Endodermal cell (in vitro differentiated cells): ENCODE results near the gene TMEM132A. TPM values are rescaled to one million over a fixed set of nuclear protein-coding genes. Genes with fewer than 3 reads are reported as not detected.

Source experiments
- DNase-seq: peaks from one replicate; pipeline ENCODE4 v3.0.0-alpha.2; 2017
- H3K27ac ChIP-seq: 2 replicates; pipeline ENCODE4 v1.5.1; 2013; ENCODE audit warnings: mild to moderate bottlenecking, low read depth, low read length, moderate library complexity
- H3K27me3 ChIP-seq: 2 replicates; pipeline ENCODE4 v1.6.1; 2013; ENCODE audit warnings: mild to moderate bottlenecking, low read length, moderate library complexity; ENCODE audit not compliant: insufficient read depth, control insufficient read depth, poor library complexity, severe bottlenecking
- H3K36me3 ChIP-seq: 2 replicates; pipeline ENCODE4 v1.7.0; 2013; ENCODE audit warnings: mild to moderate bottlenecking, low read length, moderate library complexity; ENCODE audit not compliant: control insufficient read depth, insufficient read depth
- H3K4me1 ChIP-seq: one replicate; pipeline ENCODE4 v1.7.0; 2013; ENCODE audit warnings: low read length; ENCODE audit not compliant: control insufficient read depth, insufficient read depth
- H3K4me3 ChIP-seq: 2 replicates; pipeline ENCODE4 v1.5.1; 2013; ENCODE audit warnings: mild to moderate bottlenecking, low read length, moderate library complexity
- H3K9ac ChIP-seq: 2 replicates; pipeline ENCODE4 v1.6.1; 2013; ENCODE audit warnings: mild to moderate bottlenecking, low read length, moderate library complexity; ENCODE audit not compliant: poor library complexity, severe bottlenecking; ENCODE audit errors: extremely low read depth
- H3K9me3 ChIP-seq: 2 replicates; pipeline ENCODE4 v1.6.1; 2013; ENCODE audit warnings: mild to moderate bottlenecking, low read length, moderate library complexity; ENCODE audit not compliant: control insufficient read depth
- H3K27ac Mint-ChIP-seq: 2 replicates; pipeline ENCODE4 v1.8.0; 2020; ENCODE audit warnings: mixed read lengths
- H3K27me3 Mint-ChIP-seq: 2 replicates; pipeline ENCODE4 v1.8.0; 2021; ENCODE audit warnings: mild to moderate bottlenecking, mixed read lengths; ENCODE audit not compliant: insufficient read depth
- H3K36me3 Mint-ChIP-seq: 2 replicates; pipeline ENCODE4 v1.8.0; 2020; ENCODE audit warnings: low read depth, mixed read lengths
- H3K4me1 Mint-ChIP-seq: 2 replicates; pipeline ENCODE4 v1.8.0; 2020; ENCODE audit warnings: mixed read lengths
- H3K4me3 Mint-ChIP-seq: 2 replicates; pipeline ENCODE4 v1.8.0; 2020; ENCODE audit warnings: mild to moderate bottlenecking, moderate library complexity, mixed read lengths
- H3K9me3 Mint-ChIP-seq: 2 replicates; pipeline ENCODE4 v1.8.0; 2020; ENCODE audit warnings: mild to moderate bottlenecking, mixed read lengths
- CTCF ChIP-seq: fragments of 200-600 bp; sonication (generic); conservative IDR thresholded peaks from 2 replicates; pipeline ENCODE4 v1.5.0; 2021; ENCODE audit warnings: antibody characterized with exemption, mild to moderate bottlenecking
- WGBS, 2 experiments: methylation state at CpG; one replicate each; pipeline versions ENCODE4 v1.1.5 to v1.1.7; 2013; ENCODE audit warnings: missing lambda C conversion rate in 2 of 2, mixed read lengths in 1 of 2; ENCODE audit not compliant: insufficient coverage in 1 of 2, insufficient read length in 1 of 2; 5-methylcytosine and 5-hydroxymethylcytosine counted together
- total RNA-seq, 2 donors: library from RNA; stranded (reverse); fragmentation: NEBNext Ultra II Directional in 1 of 2; extraction: Animal tissue kit (Norgen Biotek cat#: 25700) in 1 of 2; gene quantifications; 2 replicates in 1 of 2; 3 replicates in 1 of 2; pipeline ENCODE4 v1.2.1, GENCODE V29; 2021

Gene TMEM132A
- total RNA-seq, 2 donors from 2014 or later, result 135 to 140 TPM

DNA sequence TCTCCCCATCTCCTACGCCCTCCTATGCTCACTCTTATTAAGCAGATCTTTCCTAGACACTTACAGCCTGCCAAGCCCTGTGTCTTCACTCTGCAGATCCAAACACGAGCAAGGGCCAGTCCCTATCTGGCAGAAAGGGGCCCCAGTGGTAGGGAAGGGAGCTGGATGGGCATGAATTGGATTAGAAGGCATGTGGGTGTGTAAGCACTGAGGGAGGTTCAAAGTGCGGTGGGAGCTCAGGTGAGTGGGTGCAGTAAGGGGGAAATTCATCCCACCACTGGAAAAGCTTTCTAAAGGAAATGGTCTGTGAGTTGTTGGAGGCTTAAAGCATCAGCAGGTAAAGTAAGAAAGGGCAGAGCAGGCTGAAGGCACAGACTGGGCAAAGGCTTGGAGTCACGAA lies 5.5 kb downstream of the TMEM132A start:
- DNase-seq, result no peak
- H3K36me3 ChIP-seq, result peaks cover 39% of the 10 kb centered on the region
- H3K27me3 ChIP-seq, result no peaks in the 10 kb centered on the region
- H3K4me3 ChIP-seq, result no peak overlapping the region
- H3K4me1 ChIP-seq, result no peaks in the 10 kb centered on the region
- Mint-ChIP-seq H3K4me3 (no peak overlapping the region), H3K27me3 (peaks cover 8% of the 10 kb centered on the region), H3K4me1 (peaks cover 10% of the 10 kb centered on the region), H3K36me3 (peaks cover 48% of the 10 kb centered on the region), H3K9me3 (no peaks in the 10 kb centered on the region), H3K27ac (no peak overlapping the region)
- H3K9ac ChIP-seq, result no peak overlapping the region
- TF ChIP-seq CTCF, result no peak
- H3K27ac ChIP-seq, result no peak overlapping the region
- WGBS, 2 experiments, result 89 to 95% methylated on average over 3 to 4 of the region's 4 CpGs
- H3K9me3 ChIP-seq, result no peaks in the 10 kb centered on the region

DNA sequence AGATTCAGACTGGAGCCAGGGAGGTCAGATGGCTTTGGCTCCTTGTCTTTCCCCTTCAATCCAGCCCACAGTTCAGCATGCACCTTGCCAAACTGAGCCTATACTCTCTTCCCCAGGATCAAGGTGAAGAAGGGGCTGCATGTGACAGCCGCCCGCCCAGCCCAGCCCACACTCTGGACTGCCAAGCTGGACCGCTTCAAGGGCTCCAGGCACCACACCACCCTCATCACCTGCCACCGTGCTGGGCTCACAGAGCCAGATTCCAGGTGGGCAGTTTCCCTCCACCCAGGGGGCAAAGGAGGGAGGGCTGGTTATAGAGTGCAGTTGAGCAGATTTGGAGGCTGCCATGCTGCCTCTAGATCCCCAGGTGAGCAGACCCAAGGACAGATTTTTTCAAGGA lies 6.1 kb downstream of the TMEM132A start:
- Mint-ChIP-seq H3K4me1 (peaks cover 7% of the 10 kb centered on the region), H3K27me3 (peaks cover 4% of the 10 kb centered on the region), H3K4me3 (no peak overlapping the region), H3K36me3 (peaks cover 50% of the 10 kb centered on the region), H3K9me3 (no peaks in the 10 kb centered on the region), H3K27ac (no peak overlapping the region)
- Histone ChIP-seq H3K27ac (no peak overlapping the region), H3K36me3 (peaks cover 39% of the 10 kb centered on the region), H3K9me3 (no peaks in the 10 kb centered on the region), H3K27me3 (no peaks in the 10 kb centered on the region), H3K9ac (no peak overlapping the region), H3K4me1 (no peaks in the 10 kb centered on the region), H3K4me3 (no peak overlapping the region)
- no peak for TF ChIP-seq CTCF
- WGBS, 2 experiments, result 95 to 100% methylated on average over 1 to 4 of the region's 4 CpGs
- no peak for DNase-seq

DNA sequence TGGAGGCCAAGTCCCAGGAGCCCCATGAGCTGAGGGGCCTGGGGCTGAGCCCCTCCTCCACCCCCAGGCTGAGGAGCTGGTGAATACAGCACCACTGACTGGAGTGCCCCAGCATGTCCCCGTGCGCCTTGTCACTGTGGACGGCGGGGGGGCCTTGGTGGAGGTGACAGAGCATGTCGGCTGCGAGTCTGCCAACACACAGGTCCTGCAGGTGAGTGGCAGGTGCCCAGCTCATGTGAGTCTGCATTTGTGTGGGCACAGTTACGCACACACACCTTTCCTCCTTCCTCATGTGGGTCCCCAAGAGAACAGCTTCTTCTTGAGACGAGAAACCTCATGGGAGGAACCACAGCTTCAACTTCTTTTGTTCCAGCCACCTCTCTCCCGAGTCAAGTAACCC lies 7.7 kb downstream of the TMEM132A start:
- H3K9me3 Mint-ChIP-seq, result no peaks in the 10 kb centered on the region
- no peaks in the 10 kb centered on the region for H3K27me3 Mint-ChIP-seq
- no peak overlapping the region for H3K9ac ChIP-seq
- TF ChIP-seq CTCF, result no peak
- WGBS, 2 experiments, result 91 to 99% methylated on average over 8 to 9 of the region's 9 CpGs
- no peak overlapping the region for H3K27ac Mint-ChIP-seq
- no peaks in the 10 kb centered on the region for H3K4me1 Mint-ChIP-seq
- H3K27ac ChIP-seq, result no peak overlapping the region
- H3K4me1 ChIP-seq, result no peaks in the 10 kb centered on the region
- no peaks in the 10 kb centered on the region for H3K9me3 ChIP-seq
- DNase-seq, result no peak
- H3K27me3 ChIP-seq, result no peaks in the 10 kb centered on the region
- H3K4me3 Mint-ChIP-seq, result no peak overlapping the region
- no peak overlapping the region for H3K4me3 ChIP-seq
- peaks cover 46% of the 10 kb centered on the region for H3K36me3 Mint-ChIP-seq
- H3K36me3 ChIP-seq, result peaks cover 39% of the 10 kb centered on the region
